Loucy (cell line): ENCODE data around the gene BLID.

Experiments
- CTCF ChIP-seq: fragments of 200-600 bp; sonication (generic); conservative IDR thresholded peaks from 2 replicates; pipeline ENCODE4 v1.5.1; 2014; ENCODE audit warnings: mild to moderate bottlenecking, antibody characterized with exemption, low read length
- EZH2phosphoT487 ChIP-seq: fragments of 200-600 bp; IDR thresholded peaks from 2 replicates; pipeline ENCODE4 v1.6.1; 2018; ENCODE audit warnings: antibody characterized with exemption, mild to moderate bottlenecking, moderate library complexity, borderline replicate concordance

- no peak for TF ChIP-seq CTCF
- TF ChIP-seq EZH2phosphoT487: no peak
These were observed 13.6 kb downstream of the BLID start for GRCh38 chr11:122102426-122102825.
